Measurements from ENCODE around the gene ELFN2. TPM values are rescaled to one million over a fixed set of nuclear protein-coding genes. Genes with fewer than 3 reads are reported as not detected.

Gene ELFN2
- total and polyA plus RNA-seq, 8 donors = 0.19 to 2.1 (median 1.1) TPM

- no peak for ATAC-seq
- intact Hi-C loops (cut with DNase I) = no loop called here
- no peak for FAIRE-seq
Observed at GRCh38 chr22:37460684-37461083, 33.4 kb upstream of the ELFN2 start.

GRCh38 chr22:37459206-37459605, 31.9 kb upstream of the ELFN2 start:
- no peak for TF ChIP-seq CTCF (IDR thresholded peaks at IDR 0.05)
- intact Hi-C loops (cut with DNase I) = loop anchor here in 1 of 3 donors (10.0 kb wide), 1 partner anchor 144 kb away; no protein-coding TSS in a partner anchor
- no peaks in the 10 kb centered on the region for H3K36me3 ChIP-seq
- ATAC-seq = peak in 1 of 4 donors; percentile 19
- 12 to 23% methylated on average over 9 of the region's 9 CpGs for WGBS, 2 donors
- H3K4me1 ChIP-seq = peaks cover 0 to 5% (median 0%) of the 10 kb centered on the region in 3 donors
- no peak for FAIRE-seq
- H3K9me3 ChIP-seq = no peaks in the 10 kb centered on the region
- peak in 2 of 6 donors; percentile 30 to 48 for DNase-seq
- no peak overlapping the region for H3K27ac ChIP-seq
- H3K4me3 ChIP-seq = no peak overlapping the region
- H3K27me3 ChIP-seq = peaks cover 0 to 5% (median 0%) of the 10 kb centered on the region in 4 donors

More at GRCh38 chr22:37460684-37461083, 33.4 kb upstream of the ELFN2 start:
- H3K4me1 ChIP-seq = no peaks in the 10 kb centered on the region
- no peak for TF ChIP-seq CTCF (IDR thresholded peaks at IDR 0.05)
- H3K9me3 ChIP-seq = no peaks in the 10 kb centered on the region
- no peak for DNase-seq
- WGBS, 2 donors = 57 to 68% methylated on average over 3 of the region's 3 CpGs
- no peaks in the 10 kb centered on the region for H3K36me3 ChIP-seq
- H3K27me3 ChIP-seq = peaks cover 0 to 5% (median 0%) of the 10 kb centered on the region in 4 donors
- H3K27ac ChIP-seq = no peak overlapping the region
- no peak overlapping the region for H3K4me3 ChIP-seq

DNA sequence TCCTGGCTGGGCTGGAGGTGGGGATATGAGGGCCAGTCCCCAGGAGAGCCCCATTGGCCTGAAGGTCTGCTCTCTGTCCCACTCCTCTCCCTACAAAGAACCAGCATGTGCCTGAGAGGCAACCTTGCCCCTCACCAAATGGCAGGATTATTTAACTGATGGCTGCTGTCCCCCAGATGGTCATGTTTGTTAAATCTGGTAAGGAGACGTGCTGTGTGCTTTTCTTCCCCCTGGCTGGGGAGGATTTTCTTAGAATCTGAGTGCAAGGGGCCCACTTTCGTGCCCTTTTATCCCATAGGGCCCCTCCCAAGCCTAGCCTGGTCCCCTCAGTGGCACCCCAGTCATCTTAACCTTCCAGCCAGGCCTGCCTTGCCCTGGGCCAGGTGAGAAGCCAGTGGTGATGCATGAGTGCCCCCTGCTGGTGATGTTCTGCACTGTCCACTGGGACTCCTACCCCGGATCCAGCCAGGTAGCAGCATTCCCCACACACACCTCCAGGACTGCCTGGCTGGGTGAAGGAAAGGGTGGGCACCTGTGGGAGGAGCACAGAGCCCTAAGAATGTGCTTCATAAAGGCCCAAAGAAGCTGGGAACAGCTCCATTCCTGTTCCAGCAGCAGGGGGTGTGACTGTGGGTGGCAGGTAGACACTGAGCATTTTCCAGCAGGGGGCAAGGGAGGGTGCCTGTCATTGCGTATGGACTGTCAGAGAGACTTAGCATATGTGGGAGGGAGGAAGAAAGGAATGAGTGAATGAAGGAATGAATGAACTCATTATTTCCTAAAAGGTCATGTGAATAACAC, 30.0 kb upstream of the ELFN2 start:
- DNase-seq (peak; percentile 67 to 93 (median 88)), FAIRE-seq (no peak), ATAC-seq (peak; percentile 82 to 94 (median 92))
- Histone ChIP-seq H3K27ac (no peak overlapping the region), H3K4me1 (peaks cover 0 to 5% (median 0%) of the 10 kb centered on the region in 3 donors), H3K36me3 (no peaks in the 10 kb centered on the region), H3K9me3 (no peaks in the 10 kb centered on the region), H3K27me3 (peaks cover 0 to 5% (median 0%) of the 10 kb centered on the region in 4 donors), H3K4me3 (no peak overlapping the region)
- intact Hi-C loops (cut with DNase I) = loop anchor here (2.0 to 10.0 kb wide), 3 partner anchors 138 to 142 kb away; no protein-coding TSS in a partner anchor
- WGBS, 2 donors = 40 to 47% methylated on average over 4 of the region's 4 CpGs
- TF ChIP-seq CTCF (IDR thresholded peaks at IDR 0.05) = peak; percentile 80 to 96 (median 86)

DNA sequence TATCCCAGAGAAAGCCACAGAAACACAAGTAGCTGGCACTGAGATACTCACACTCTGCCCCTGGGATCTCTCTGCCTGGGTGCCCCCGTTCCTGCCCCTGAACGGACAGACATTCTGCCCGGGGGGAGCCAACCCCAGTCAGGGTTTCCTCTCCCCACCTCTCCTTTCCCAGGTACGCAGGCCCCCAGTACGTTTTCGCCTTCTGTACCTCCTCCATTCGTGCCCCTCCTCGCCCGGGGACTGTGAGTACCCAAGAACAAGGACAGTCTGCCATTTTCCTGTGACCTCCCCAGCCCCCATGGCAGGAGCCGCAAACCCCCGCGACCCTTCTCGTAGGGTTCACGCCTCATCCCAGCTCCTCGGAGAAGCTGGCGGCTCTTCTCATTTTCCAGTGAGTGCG, 29.1 kb upstream of the ELFN2 start:
- Histone ChIP-seq H3K27me3 (peaks cover 0 to 5% (median 0%) of the 10 kb centered on the region in 4 donors), H3K9me3 (no peaks in the 10 kb centered on the region), H3K4me3 (no peak overlapping the region), H3K27ac (no peak overlapping the region), H3K4me1 (peaks cover 0 to 5% (median 0%) of the 10 kb centered on the region in 3 donors), H3K36me3 (no peaks in the 10 kb centered on the region)
- ATAC-seq (no peak), DNase-seq (no peak), FAIRE-seq (no peak)
- intact Hi-C loops (cut with DNase I) = loop anchor here (2.0 to 10.0 kb wide), 3 partner anchors 138 to 142 kb away; no protein-coding TSS in a partner anchor
- 48 to 57% methylated on average over 17 of the region's 17 CpGs for WGBS, 2 donors
- TF ChIP-seq CTCF (IDR thresholded peaks at IDR 0.05) = no peak

Measured in pancreas (tissue), 10 donors.